ENCODE measurements around the gene NINJ1. TPM values are rescaled to one million over a fixed set of nuclear protein-coding genes. Genes with fewer than 3 reads are reported as not detected.

NINJ1 gene
- polyA plus RNA-seq, 1 of the 3 experiments (the other 2 are of a cell fraction), result 31.7 TPM

GRCh38 chr9:93093127-93093876, 40.7 kb downstream of the NINJ1 start:
- no peaks in the 10 kb centered on the region for H3K27me3 ChIP-seq (ENCODE audit: insufficient read depth)
- no peak overlapping the region for H3K4me2 ChIP-seq
- no peak overlapping the region for H3K9ac ChIP-seq
- no peaks in the 10 kb centered on the region for H3K9me3 ChIP-seq
- H3K79me2 ChIP-seq (ENCODE audit: insufficient read depth), result peaks cover 21% of the 10 kb centered on the region
- no peak overlapping the region for H3K27ac ChIP-seq (ENCODE audit: low read depth in 2 of 2, low read length in 1 of 2)
- no peaks in the 10 kb centered on the region for H3K9me2 ChIP-seq
- H3F3A ChIP-seq (replicated peaks; ENCODE audit: insufficient read depth), result peaks cover 21% of the 10 kb centered on the region
- WGBS (ENCODE audit: low lambda C conversion rate), result 70% methylated on average over 10 of the region's 11 CpGs
- no peaks in the 10 kb centered on the region for H3K36me3 ChIP-seq (replicated peaks in 1 of 2; ENCODE audit: control insufficient read depth in 1 of 2, insufficient read depth in 2 of 2, low read length in 1 of 2)
- peaks cover 12 to 27% of the 10 kb centered on the region in 2 experiments; a peak in 3 of 4 replicates for H3K4me1 ChIP-seq (ENCODE audit: control insufficient read depth in 1 of 2, insufficient read depth in 2 of 2, low read depth in 1 of 2, low read length in 1 of 2)
- ChIA-PET POLR2A (no interaction called here), CTCF (no interaction called here)
- TF ChIP-seq FOXM1 (IDR thresholded peaks at IDR 0.05; ENCODE audit: low read depth) (no peak), ZBTB33 (IDR thresholded peaks at IDR 0.05; ENCODE audit: borderline replicate concordance, low read depth) (no peak), TEAD4 (IDR thresholded peaks at IDR 0.05; ENCODE audit: borderline replicate concordance, insufficient read depth) (no peak), YY1 (IDR thresholded peaks at IDR 0.05; ENCODE audit: low read depth) (no peak), MAX (IDR thresholded peaks at IDR 0.05; ENCODE audit: low read depth) (no peak), USF1 (IDR thresholded peaks at IDR 0.05; ENCODE audit: borderline replicate concordance, low read depth) (no peak), CTCF (IDR thresholded peaks at IDR 0.05) (no peak), EP300 (IDR thresholded peaks at IDR 0.05; ENCODE audit: borderline replicate concordance in 1 of 2, low read depth in 1 of 2, low read length in 1 of 2) (no peak), POLR2AphosphoS5 (IDR thresholded peaks at IDR 0.05; ENCODE audit: low read depth, low read length) (no peak), ELF1 (IDR thresholded peaks at IDR 0.05) (no peak), GABPA (IDR thresholded peaks at IDR 0.05; ENCODE audit: low read depth) (no peak), JUND (IDR thresholded peaks at IDR 0.05) (no peak), NRF1 (IDR thresholded peaks at IDR 0.05; ENCODE audit: low read depth, low read length) (no peak), TAF1 (IDR thresholded peaks at IDR 0.05; ENCODE audit: borderline replicate concordance, low read depth, low read length) (no peak), GATA2 (CRISPR knock-in tag; IDR thresholded peaks at IDR 0.05) (no peak), RXRA (IDR thresholded peaks at IDR 0.05; ENCODE audit: borderline replicate concordance, low read depth) (no peak), IRF3 (IDR thresholded peaks at IDR 0.05; ENCODE audit: low read depth, low read length) (no peak), RCOR1 (IDR thresholded peaks at IDR 0.05; ENCODE audit: low read length) (no peak), REST (IDR thresholded peaks at IDR 0.05; ENCODE audit: low read depth, low read length) (no peak), EZH2phosphoT487 (IDR thresholded peaks at IDR 0.05; ENCODE audit: borderline replicate concordance, low read depth) (no peak)
- H4K20me1 ChIP-seq (ENCODE audit: insufficient read depth), result no peaks in the 10 kb centered on the region
- H3K4me3 ChIP-seq (ENCODE audit: low read depth in 2 of 2, low read length in 1 of 2), result no peak overlapping the region
- DNase-seq, result no peak
- no peak overlapping the region for H2AFZ ChIP-seq (ENCODE audit: low read depth)

All from SK-N-SH (cell line).